GM19043 (cell line): ENCODE data around the gene AKNA.

Experiments used
- ATAC-seq: cut with Tn5 transposase; IDR thresholded peaks from one replicate; pipeline ENCODE4 v1.9.1; 2021; ENCODE audit warnings: low read depth; ENCODE audit not compliant: unreplicated experiment

Gene AKNA

GRCh38 chr9:114308361-114308950, 79.3 kb downstream of the AKNA start:
- no peak for ATAC-seq

GRCh38 chr9:114307899-114308267, 79.9 kb downstream of the AKNA start:
- ATAC-seq: no peak

GRCh38 chr9:114304416-114305188, 83.2 kb downstream of the AKNA start:
- ATAC-seq: no peak

- ATAC-seq: no peak
Measured at GRCh38 chr9:114303977-114304376, 83.8 kb downstream of the AKNA start.

- ATAC-seq: no peak
Measured at GRCh38 chr9:114303571-114303970, 84.2 kb downstream of the AKNA start.

GRCh38 chr9:114302727-114303126, 85.1 kb downstream of the AKNA start:
- ATAC-seq: no peak

GRCh38 chr9:114301798-114302565, 85.8 kb downstream of the AKNA start:
- no peak for ATAC-seq

- no peak for ATAC-seq
Measured at GRCh38 chr9:114300846-114301797, 86.7 kb downstream of the AKNA start.

- ATAC-seq: no peak
Measured at GRCh38 chr9:114300153-114300845, 87.5 kb downstream of the AKNA start.

- ATAC-seq: no peak
Measured at GRCh38 chr9:114299286-114300152, 88.3 kb downstream of the AKNA start.

- ATAC-seq: no peak
Measured at GRCh38 chr9:114296338-114296737, 91.4 kb downstream of the AKNA start.

GRCh38 chr9:114294664-114295063, 93.1 kb downstream of the AKNA start:
- no peak for ATAC-seq

- no peak for ATAC-seq
Measured at GRCh38 chr9:114291886-114292590, 95.7 kb downstream of the AKNA start.

- ATAC-seq: no peak
Measured at GRCh38 chr9:114291064-114291474, 96.7 kb downstream of the AKNA start.

GRCh38 chr9:114290561-114290986, 97.2 kb downstream of the AKNA start:
- ATAC-seq: no peak

GRCh38 chr9:114289571-114290481, 98.0 kb downstream of the AKNA start:
- ATAC-seq: no peak

GRCh38 chr9:114289106-114289505, 98.7 kb downstream of the AKNA start:
- no peak for ATAC-seq
